CD8-positive, alpha-beta memory T cell (primary cell): ENCODE results near the gene CSTPP1. TPM values are rescaled to one million over a fixed set of nuclear protein-coding genes. Genes with fewer than 3 reads are reported as not detected.
"Not testable (repeated sequence)": the region's sequence is repeated elsewhere in the genome, so short reads cannot be mapped to it uniquely, and the experiment has no call there.

ENCODE experiments used
- CTCF ChIA-PET: fragments of 350-600 bp; sonication (Branson Sonifier 250); formaldehyde crosslinking; loops from one replicate; lab custom pipeline; 2021; ENCODE audit warnings: antibody characterized with exemption; lab: Charles Lee
- POLR2A ChIA-PET: fragments of 350-600 bp; sonication (Branson Sonifier 250); formaldehyde crosslinking; loops from one replicate; lab custom pipeline; 2021; ENCODE audit warnings: antibody characterized with exemption; lab: Charles Lee
- DNase-seq, 5 donors: peaks; one replicate each; pipeline versions ENCODE4 v3.0.0 to v3.0.0-alpha.2; 2020 to 2022; ENCODE audit warnings: mixed read lengths in 1 of 5
- H3K27ac ChIP-seq: one replicate; pipeline ENCODE4 v1.7.0; 2013; ENCODE audit warnings: low read depth, mild to moderate bottlenecking, low read length, moderate library complexity
- H3K27me3 ChIP-seq: 2 replicates; pipeline ENCODE4 v1.7.0; 2013; ENCODE audit warnings: low read length, mild to moderate bottlenecking; ENCODE audit not compliant: insufficient read depth, poor library complexity, severe bottlenecking
- H3K36me3 ChIP-seq: 2 replicates; pipeline ENCODE4 v1.7.0; 2013; ENCODE audit warnings: mild to moderate bottlenecking, low read length, moderate library complexity; ENCODE audit not compliant: insufficient read depth
- H3K4me1 ChIP-seq: 2 replicates; pipeline ENCODE4 v1.7.0; 2013; ENCODE audit warnings: mild to moderate bottlenecking, low read length, moderate library complexity; ENCODE audit not compliant: insufficient read depth
- H3K4me3 ChIP-seq: 2 replicates; pipeline ENCODE4 v1.7.0; 2013; ENCODE audit warnings: mild to moderate bottlenecking, low read length
- H3K9me3 ChIP-seq: 2 replicates; pipeline ENCODE4 v1.7.0; 2013; ENCODE audit warnings: mild to moderate bottlenecking, low read length
- H3K27ac Mint-ChIP-seq, 8 donors: one replicate each; pipeline ENCODE4 v1.8.0; 2020 to 2021; ENCODE audit warnings: mixed read lengths in 8 of 8, mild to moderate bottlenecking in 6 of 8, inconsistent platforms in 3 of 8, moderate library complexity in 3 of 8
- H3K27me3 Mint-ChIP-seq, 2 donors: one replicate each; pipeline ENCODE4 v1.8.0; 2020 to 2021; ENCODE audit warnings: mixed read lengths in 2 of 2, mild to moderate bottlenecking in 1 of 2, moderate library complexity in 1 of 2
- H3K36me3 Mint-ChIP-seq, 3 donors: one replicate each; pipeline ENCODE4 v1.8.0; 2020 to 2021; ENCODE audit warnings: mixed read lengths in 3 of 3, inconsistent platforms in 1 of 3, mild to moderate bottlenecking in 1 of 3
- H3K4me1 Mint-ChIP-seq, 3 donors: one replicate each; pipeline ENCODE4 v1.8.0; 2020 to 2021; ENCODE audit warnings: mixed read lengths in 3 of 3, inconsistent platforms in 1 of 3, mild to moderate bottlenecking in 1 of 3
- H3K4me3 Mint-ChIP-seq, 7 donors: one replicate each; pipeline ENCODE4 v1.8.0; 2020 to 2021; ENCODE audit warnings: mixed read lengths in 7 of 7, mild to moderate bottlenecking in 6 of 7, moderate library complexity in 4 of 7, inconsistent platforms in 2 of 7
- H3K9me3 Mint-ChIP-seq, 5 donors: one replicate each; pipeline ENCODE4 v1.8.0; 2020 to 2022; ENCODE audit warnings: mixed read lengths in 5 of 5, mild to moderate bottlenecking in 3 of 5, moderate library complexity in 2 of 5, inconsistent platforms in 1 of 5
- polyA plus RNA-seq: library from polyadenylated mRNA; unstranded; fragments of 300-500 nt; fragmentation: Illumina TruSeq; gene quantifications from one replicate; pipeline ENCODE4 v1.2.3, GENCODE V29; 2021
- total RNA-seq, 2 experiments: library from RNA; stranded (reverse); gene quantifications; one replicate each; pipeline ENCODE4 v1.2.3, GENCODE V29; 2021

CSTPP1 gene
- total and polyA plus RNA-seq, 3 experiments from 2014 or later: 16.9 to 19.7 (median 18.4) TPM

- H3K36me3 Mint-ChIP-seq: peaks cover 0 to 7% (median 4%) of the 10 kb centered on the region in 3 donors
- no peak overlapping the region for H3K27ac ChIP-seq
- no peaks in the 10 kb centered on the region for H3K4me1 Mint-ChIP-seq
- H3K4me3 Mint-ChIP-seq: no peak overlapping the region
- no peaks in the 10 kb centered on the region for H3K27me3 ChIP-seq
- POLR2A ChIA-PET: no interaction called here
- no peaks in the 10 kb centered on the region for H3K36me3 ChIP-seq
- H3K9me3 Mint-ChIP-seq: no peaks in the 10 kb centered on the region
- CTCF ChIA-PET: no interaction called here
- no peak overlapping the region for H3K4me3 ChIP-seq
- no peaks in the 10 kb centered on the region for H3K27me3 Mint-ChIP-seq
- no peaks in the 10 kb centered on the region for H3K4me1 ChIP-seq
- H3K9me3 ChIP-seq: no peaks in the 10 kb centered on the region
- no peak overlapping the region for H3K27ac Mint-ChIP-seq
- no peak for DNase-seq
Measured at GRCh38 chr11:47109051-47109726, 172.6 kb downstream of the CSTPP1 start.

- Histone ChIP-seq H3K36me3 (no peaks in the 10 kb centered on the region), H3K27ac (no peak overlapping the region), H3K4me3 (no peak overlapping the region), H3K4me1 (no peaks in the 10 kb centered on the region), H3K27me3 (no peaks in the 10 kb centered on the region), H3K9me3 (no peaks in the 10 kb centered on the region)
- Mint-ChIP-seq H3K27ac (no peak overlapping the region), H3K9me3 (no peaks in the 10 kb centered on the region), H3K4me1 (no peaks in the 10 kb centered on the region), H3K27me3 (no peaks in the 10 kb centered on the region), H3K36me3 (peaks cover 0 to 7% (median 4%) of the 10 kb centered on the region in 3 donors), H3K4me3 (no peak overlapping the region)
- POLR2A ChIA-PET: no interaction called here
- CTCF ChIA-PET: no interaction called here
- DNase-seq: no peak
Measured at GRCh38 chr11:47109727-47110246, 173.2 kb downstream of the CSTPP1 start.

DNA sequence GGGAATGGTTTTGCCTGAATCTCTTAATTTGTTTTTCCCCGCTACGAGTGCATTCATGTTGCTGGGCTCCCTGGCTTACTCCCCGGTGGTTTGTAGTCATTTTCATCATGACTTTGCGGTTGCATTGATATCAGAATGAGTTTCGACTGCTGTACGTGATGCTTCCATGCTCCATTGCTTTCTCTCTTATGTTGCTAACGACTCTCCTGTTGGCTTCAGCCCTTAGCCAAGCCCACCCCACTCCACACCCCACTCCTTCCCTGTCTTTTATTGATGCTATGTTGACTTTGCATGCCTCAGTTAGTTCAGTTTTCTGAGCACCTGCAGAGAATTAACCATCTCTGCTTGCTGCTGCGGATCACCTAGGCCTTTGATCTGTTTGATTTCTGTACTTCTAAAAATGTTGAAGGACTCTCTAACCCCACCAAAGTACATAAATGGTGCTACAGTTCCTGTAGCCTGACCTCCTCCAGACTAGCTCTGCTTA is 174.8 kb downstream of the CSTPP1 start:
- Histone ChIP-seq H3K27ac (no peak overlapping the region), H3K27me3 (no peaks in the 10 kb centered on the region), H3K36me3 (no peaks in the 10 kb centered on the region), H3K4me3 (no peak overlapping the region), H3K9me3 (no peaks in the 10 kb centered on the region), H3K4me1 (no peaks in the 10 kb centered on the region)
- ChIA-PET POLR2A (no interaction called here), CTCF (interaction anchor here (0.9 kb wide), 1 partner anchor 55 kb away, joined by 3 read pairs; no protein-coding TSS in a partner anchor)
- DNase-seq: no peak
- H3K9me3 Mint-ChIP-seq: no peaks in the 10 kb centered on the region
- no peaks in the 10 kb centered on the region for H3K4me1 Mint-ChIP-seq
- H3K27me3 Mint-ChIP-seq: no peaks in the 10 kb centered on the region
- no peak overlapping the region for H3K4me3 Mint-ChIP-seq
- peak overlapping the region in 1 of 8 donors; percentile 68 for H3K27ac Mint-ChIP-seq
- H3K36me3 Mint-ChIP-seq: peaks cover 0 to 10% (median 4%) of the 10 kb centered on the region in 3 donors

- CTCF ChIA-PET, H3K27ac Mint-ChIP-seq, H3K27me3 ChIP-seq, H3K4me1 Mint-ChIP-seq, H3K36me3 ChIP-seq, H3K9me3 Mint-ChIP-seq, H3K4me3 ChIP-seq, DNase-seq, H3K27me3 Mint-ChIP-seq, POLR2A ChIA-PET, H3K4me1 ChIP-seq, H3K27ac ChIP-seq, H3K36me3 Mint-ChIP-seq, H3K4me3 Mint-ChIP-seq, H3K9me3 ChIP-seq: not testable (repeated sequence)
Measured at GRCh38 chr11:47112941-47113340, 176.4 kb downstream of the CSTPP1 start.

GRCh38 chr11:47118958-47119688 is 182.6 kb downstream of the CSTPP1 start:
- H3K27ac Mint-ChIP-seq, H3K36me3 ChIP-seq, H3K4me1 ChIP-seq, CTCF ChIA-PET, H3K4me1 Mint-ChIP-seq, H3K27me3 Mint-ChIP-seq, H3K4me3 Mint-ChIP-seq, H3K36me3 Mint-ChIP-seq, POLR2A ChIA-PET, H3K4me3 ChIP-seq, H3K9me3 ChIP-seq, H3K27ac ChIP-seq, H3K9me3 Mint-ChIP-seq, H3K27me3 ChIP-seq: not testable (repeated sequence)
- peak in 2 of 5 donors; percentile 32 to 47 for DNase-seq

DNA sequence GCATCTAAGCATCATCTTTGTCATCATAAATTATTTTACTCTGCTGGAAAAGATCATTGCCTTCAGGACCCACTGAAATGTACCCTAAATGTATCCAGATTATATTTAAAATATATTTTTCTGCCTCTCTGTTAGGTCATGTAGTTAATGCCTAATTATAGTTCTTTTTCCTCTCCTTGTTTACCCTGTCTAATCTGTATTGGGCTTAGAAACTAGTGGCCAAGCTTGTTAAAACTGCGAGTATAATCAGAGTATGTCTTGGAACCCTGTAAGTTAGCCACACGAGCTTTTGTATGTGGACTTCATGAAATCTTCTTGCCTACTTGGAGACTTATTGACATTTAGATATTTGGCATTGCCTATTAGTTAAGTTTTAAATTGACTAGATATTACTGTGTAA is 184.5 kb downstream of the CSTPP1 start:
- CTCF ChIA-PET: no interaction called here
- H3K4me3 ChIP-seq: no peak overlapping the region
- no peaks in the 10 kb centered on the region for H3K27me3 ChIP-seq
- no peaks in the 10 kb centered on the region for H3K9me3 ChIP-seq
- DNase-seq: no peak
- no peaks in the 10 kb centered on the region for H3K4me1 Mint-ChIP-seq
- peaks cover 0 to under 1% (median 0%) of the 10 kb centered on the region in 3 donors for H3K36me3 Mint-ChIP-seq
- H3K4me1 ChIP-seq: no peaks in the 10 kb centered on the region
- POLR2A ChIA-PET: no interaction called here
- H3K27ac Mint-ChIP-seq: no peak overlapping the region
- no peak overlapping the region for H3K4me3 Mint-ChIP-seq
- no peaks in the 10 kb centered on the region for H3K9me3 Mint-ChIP-seq
- H3K27ac ChIP-seq: no peak overlapping the region
- no peaks in the 10 kb centered on the region for H3K27me3 Mint-ChIP-seq
- H3K36me3 ChIP-seq: no peaks in the 10 kb centered on the region

- no peak overlapping the region for H3K27ac ChIP-seq
- Mint-ChIP-seq H3K27ac (no peak overlapping the region), H3K4me1 (no peaks in the 10 kb centered on the region), H3K27me3 (no peaks in the 10 kb centered on the region), H3K9me3 (no peaks in the 10 kb centered on the region), H3K4me3 (no peak overlapping the region), H3K36me3 (no peaks in the 10 kb centered on the region)
- ChIA-PET POLR2A (no interaction called here), CTCF (no interaction called here)
- H3K27me3 ChIP-seq: no peaks in the 10 kb centered on the region
- no peak overlapping the region for H3K4me3 ChIP-seq
- H3K4me1 ChIP-seq: no peaks in the 10 kb centered on the region
- no peak for DNase-seq
- no peaks in the 10 kb centered on the region for H3K36me3 ChIP-seq
- no peaks in the 10 kb centered on the region for H3K9me3 ChIP-seq
Measured at GRCh38 chr11:47121731-47122130, 185.2 kb downstream of the CSTPP1 start.

DNA sequence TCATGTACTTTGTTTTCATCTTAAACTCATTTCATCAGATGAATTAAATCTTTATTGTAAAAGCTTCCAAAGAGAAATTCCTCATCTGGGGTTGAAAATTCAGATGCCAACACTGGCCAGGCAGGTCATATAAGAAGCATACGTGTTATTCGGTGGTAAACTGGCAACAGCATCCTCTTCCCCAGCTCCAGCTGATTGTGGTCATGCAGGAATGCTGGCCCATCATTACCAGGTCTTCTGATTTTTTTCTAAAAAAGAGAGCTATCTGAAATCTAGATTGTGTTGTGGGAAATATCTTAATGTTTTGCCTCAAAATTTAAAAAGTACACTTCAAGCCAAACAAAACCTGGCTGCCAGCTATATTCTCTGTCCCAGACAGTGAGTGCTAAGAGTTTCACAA is 186.5 kb downstream of the CSTPP1 start:
- CTCF ChIA-PET: no interaction called here
- POLR2A ChIA-PET: no interaction called here
- H3K9me3 Mint-ChIP-seq: no peaks in the 10 kb centered on the region

More for the DNA sequence above, 186.5 kb downstream of the CSTPP1 start:
- Histone ChIP-seq H3K4me1 (no peaks in the 10 kb centered on the region), H3K27ac (no peak overlapping the region), H3K4me3 (no peak overlapping the region), H3K36me3 (no peaks in the 10 kb centered on the region), H3K27me3 (no peaks in the 10 kb centered on the region), H3K9me3 (no peaks in the 10 kb centered on the region)
- Mint-ChIP-seq H3K27me3 (no peaks in the 10 kb centered on the region), H3K27ac (no peak overlapping the region), H3K4me1 (no peaks in the 10 kb centered on the region), H3K4me3 (no peak overlapping the region), H3K36me3 (no peaks in the 10 kb centered on the region)
- no peak for DNase-seq
